ES-I3 (cell line): Measurements from ENCODE around the gene IDS.
"Not testable (repeated sequence)": the region's sequence is repeated elsewhere in the genome, so short reads cannot be mapped to it uniquely, and the experiment has no call there.

Experiments
- H3K36me3 ChIP-seq: 2 replicates; pipeline ENCODE4 v1.6.1; 2013; ENCODE audit warnings: mild to moderate bottlenecking, low read length, control low read depth, moderate library complexity; ENCODE audit not compliant: insufficient read depth
- H3K4me1 ChIP-seq: 2 replicates; pipeline ENCODE4 v1.6.1; 2013; ENCODE audit warnings: mild to moderate bottlenecking, control low read depth, low read length; ENCODE audit not compliant: insufficient read depth
- H3K9ac ChIP-seq: 2 replicates; pipeline ENCODE4 v1.6.1; 2013; ENCODE audit warnings: low read depth, mild to moderate bottlenecking, low read length, moderate library complexity
- H3K9me3 ChIP-seq: 2 replicates; pipeline ENCODE4 v1.6.1; 2013; ENCODE audit warnings: mild to moderate bottlenecking, low read length, moderate library complexity; ENCODE audit not compliant: control insufficient read depth, insufficient read depth

The IDS gene

GRCh38 chrX:149504915-149505651, at the start of gene IDS:
TSS of gene IDS (minus strand) at chrX:149505306. CDS start at chrX:149505137, 169 bp downstream.
- H3K9ac ChIP-seq: peak within 1 kb of the TSS; percentile 75
- peaks cover 18% of the 10 kb centered on the region for H3K4me1 ChIP-seq
- peaks cover 2% of the 10 kb centered on the region; the same call in 1 of the 2 replicates for H3K36me3 ChIP-seq
- no peaks in the 10 kb centered on the region for H3K9me3 ChIP-seq

GRCh38 chrX:149551939-149552248, 46.8 kb upstream of the IDS start:
- H3K4me1 ChIP-seq, H3K36me3 ChIP-seq, H3K9me3 ChIP-seq, H3K9ac ChIP-seq: not testable (repeated sequence)

GRCh38 chrX:149551245-149551938, 46.3 kb upstream of the IDS start:
- not testable (repeated sequence) for H3K9me3 ChIP-seq, H3K36me3 ChIP-seq, H3K9ac ChIP-seq, H3K4me1 ChIP-seq

GRCh38 chrX:149550454-149550853, 45.3 kb upstream of the IDS start:
- H3K4me1 ChIP-seq, H3K9me3 ChIP-seq, H3K9ac ChIP-seq, H3K36me3 ChIP-seq: not testable (repeated sequence)

GRCh38 chrX:149549701-149550100, 44.6 kb upstream of the IDS start, which contains the start of gene HSFX3:
TSS of gene HSFX3 (minus strand) at chrX:149549924. CDS start at chrX:149549852, 72 bp downstream.
- not testable (repeated sequence) for H3K9ac ChIP-seq, H3K36me3 ChIP-seq, H3K9me3 ChIP-seq, H3K4me1 ChIP-seq

- H3K36me3 ChIP-seq, H3K9ac ChIP-seq, H3K9me3 ChIP-seq, H3K4me1 ChIP-seq: not testable (repeated sequence)
Measured at GRCh38 chrX:149547782-149548181, 42.7 kb upstream of the IDS start.

- not testable (repeated sequence) for H3K9me3 ChIP-seq, H3K4me1 ChIP-seq, H3K9ac ChIP-seq, H3K36me3 ChIP-seq
Measured at GRCh38 chrX:149546962-149547361, 41.9 kb upstream of the IDS start.

- H3K4me1 ChIP-seq, H3K9ac ChIP-seq, H3K36me3 ChIP-seq, H3K9me3 ChIP-seq: not testable (repeated sequence)
Measured at GRCh38 chrX:149545545-149546543, 40.7 kb upstream of the IDS start.

GRCh38 chrX:149541521-149542047, 36.5 kb upstream of the IDS start:
- peak overlapping the region; percentile 39; the same call in 1 of the 2 replicates for H3K9ac ChIP-seq
- no peaks in the 10 kb centered on the region; the same call in 1 of the 2 replicates for H3K4me1 ChIP-seq
- H3K36me3 ChIP-seq: no peaks in the 10 kb centered on the region
- no peaks in the 10 kb centered on the region for H3K9me3 ChIP-seq

- Histone ChIP-seq H3K9me3 (no peaks in the 10 kb centered on the region), H3K36me3 (no peaks in the 10 kb centered on the region), H3K4me1 (no peaks in the 10 kb centered on the region; the same call in 1 of the 2 replicates), H3K9ac (peak within 1 kb of the TSS; percentile 86; the same call in 1 of the 2 replicates)
Measured at GRCh38 chrX:149540621-149541520, 35.8 kb upstream of the IDS start, which contains the start of gene EOLA1. TSS of gene EOLA1 (plus strand) at chrX:149541012. CDS start at chrX:149545631, 4,619 bp downstream.

GRCh38 chrX:149540131-149540620, 35.1 kb upstream of the IDS start:
- Histone ChIP-seq H3K9me3 (no peaks in the 10 kb centered on the region), H3K9ac (peak overlapping the region; percentile 40; the same call in 1 of the 2 replicates), H3K4me1 (no peaks in the 10 kb centered on the region; the same call in 1 of the 2 replicates), H3K36me3 (no peaks in the 10 kb centered on the region)

- Histone ChIP-seq H3K4me1 (no peaks in the 10 kb centered on the region; the same call in 1 of the 2 replicates), H3K9me3 (no peaks in the 10 kb centered on the region), H3K36me3 (no peaks in the 10 kb centered on the region), H3K9ac (peak overlapping the region; percentile 86; the same call in 1 of the 2 replicates)
Measured at GRCh38 chrX:149539283-149540130, 34.4 kb upstream of the IDS start.
